CD4-positive, alpha-beta T cell treated with Interleukin-15 for 4 hours (primary cell): ENCODE measurements around the gene REG1B.
"Not testable (repeated sequence)": the region's sequence is repeated elsewhere in the genome, so short reads cannot be mapped to it uniquely, and the experiment has no call there.

Experiments used
- DNase-seq: peaks from one replicate; pipeline ENCODE4 v3.0.0-alpha.2; 2020; ENCODE audit warnings: low spot score

Gene REG1B

GRCh38 chr2:79084495-79085135 lies 3.2 kb downstream of the REG1B start:
- DNase-seq, result no peak

- DNase-seq, result no peak
Measured at GRCh38 chr2:79083597-79084251, 4.1 kb downstream of the REG1B start.

GRCh38 chr2:79082987-79083386 lies 4.8 kb downstream of the REG1B start:
- DNase-seq, result no peak

GRCh38 chr2:79071078-79071477 lies 16.7 kb downstream of the REG1B start:
- no peak for DNase-seq

GRCh38 chr2:79065201-79065600 lies 22.6 kb downstream of the REG1B start:
- DNase-seq, result no peak

- DNase-seq, result not testable (repeated sequence)
Measured at GRCh38 chr2:79054769-79055168, 33.0 kb downstream of the REG1B start.

- DNase-seq, result not testable (repeated sequence)
Measured at GRCh38 chr2:79053486-79053885, 34.3 kb downstream of the REG1B start.

GRCh38 chr2:79041032-79041448 lies 46.8 kb downstream of the REG1B start:
- no peak for DNase-seq

GRCh38 chr2:79039944-79040343 lies 47.8 kb downstream of the REG1B start:
- DNase-seq, result no peak
